Activated CD8-positive, alpha-beta memory T cell treated with anti-CD3 and anti-CD28 coated beads for 36 hours (primary cell): ENCODE results near the gene NEDD1. TPM values are rescaled to one million over a fixed set of nuclear protein-coding genes. Genes with fewer than 3 reads are reported as not detected.

Source experiments
- CTCF ChIA-PET: fragments of 350-600 bp; sonication (Branson Sonifier 250); formaldehyde crosslinking; loops from one replicate; lab custom pipeline; 2021; ENCODE audit warnings: antibody characterized with exemption; lab: Charles Lee
- POLR2A ChIA-PET: fragments of 350-600 bp; sonication (Branson Sonifier 250); formaldehyde crosslinking; loops from one replicate; lab custom pipeline; 2021; ENCODE audit warnings: antibody characterized with exemption; lab: Charles Lee
- total RNA-seq, 2 experiments: library from RNA; stranded (reverse); gene quantifications; one replicate each; pipeline ENCODE4 v1.2.3, GENCODE V29; 2021

Gene NEDD1
- total RNA-seq, 2 experiments from 2014 or later, result 48.1 to 48.2 TPM

DNA sequence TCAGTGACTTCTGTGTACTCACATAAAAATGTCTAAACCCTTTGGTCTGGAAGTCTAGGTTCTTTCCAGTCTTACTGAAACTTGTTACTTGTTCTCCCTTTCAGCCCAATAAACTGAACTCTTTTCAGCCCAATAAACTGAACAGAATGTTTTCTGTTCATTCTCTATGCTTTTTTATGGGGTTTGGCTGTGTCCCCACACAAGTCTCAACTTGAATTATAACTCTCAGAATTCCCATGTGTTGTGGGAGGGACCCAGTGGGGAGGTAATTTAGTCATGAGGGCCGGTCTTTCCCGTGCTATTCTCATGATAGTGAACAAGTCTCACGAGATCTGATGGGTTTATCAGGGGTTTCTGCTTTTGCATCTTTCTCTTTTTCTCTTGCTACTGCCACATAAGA lies 15.0 kb upstream of the NEDD1 start:
- ChIA-PET CTCF (no interaction called here), POLR2A (no interaction called here)

DNA sequence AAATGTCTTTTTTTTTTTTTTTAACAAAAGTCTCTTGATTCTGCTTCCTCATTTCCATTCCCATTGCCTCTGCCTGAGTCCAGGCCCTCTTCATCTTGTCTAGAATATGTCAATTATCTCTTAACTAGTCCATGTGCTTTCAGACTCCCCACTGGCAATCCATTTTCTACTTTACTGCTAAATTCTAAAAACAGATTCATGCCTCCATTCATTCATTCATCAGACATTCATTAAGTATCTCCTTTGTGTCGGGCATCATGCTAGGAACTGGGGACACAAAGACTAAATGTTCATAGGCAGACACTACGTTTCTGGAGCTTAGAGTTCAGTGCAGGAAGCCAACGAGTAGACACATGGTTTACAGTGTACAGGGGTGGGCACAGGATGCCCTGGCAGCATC lies 9.6 kb upstream of the NEDD1 start:
- POLR2A ChIA-PET, result no interaction called here
- CTCF ChIA-PET, result no interaction called here

DNA sequence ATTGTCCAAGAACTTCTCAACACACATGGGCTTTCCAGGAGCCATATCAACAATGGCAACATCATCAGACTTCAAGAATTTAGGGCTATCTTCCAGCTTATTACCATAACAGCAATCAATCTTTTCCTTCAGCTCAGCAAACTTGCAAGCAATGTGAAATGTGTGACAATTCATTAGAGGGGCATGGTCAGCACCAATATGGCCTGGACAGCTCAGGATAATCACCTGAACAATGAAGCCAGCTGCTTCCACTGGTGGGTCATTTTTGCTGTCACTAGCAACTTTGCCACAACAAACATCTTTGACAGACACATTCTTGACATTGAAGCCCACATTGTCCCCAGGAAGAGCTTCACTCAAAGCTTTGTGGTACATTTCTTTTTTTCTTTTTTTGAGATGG lies 5.9 kb upstream of the NEDD1 start:
- CTCF ChIA-PET, result no interaction called here
- POLR2A ChIA-PET, result no interaction called here

DNA sequence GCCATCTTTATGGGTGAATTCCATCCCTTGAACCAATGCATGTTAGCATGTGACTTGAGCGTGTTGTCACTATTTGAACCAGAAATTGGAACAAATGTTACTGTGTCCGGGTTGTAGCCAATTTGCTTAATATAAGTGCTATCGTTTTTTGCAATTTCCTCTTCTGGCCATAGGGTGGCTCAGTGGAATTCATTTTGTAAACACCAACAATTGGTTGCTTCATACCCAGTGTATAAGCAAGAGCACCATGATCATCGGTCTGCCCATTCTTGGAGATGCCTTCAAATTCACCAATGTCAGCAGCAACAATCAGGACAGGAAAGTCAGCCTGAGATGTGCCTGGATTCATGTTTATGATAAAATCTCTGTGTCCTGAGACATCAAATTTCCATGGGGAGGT lies 5.0 kb upstream of the NEDD1 start:
- POLR2A ChIA-PET, result interaction anchor here (0.6 kb wide), 1 partner anchor 1685 kb away, joined by 5 read pairs; no protein-coding TSS in a partner anchor
- CTCF ChIA-PET, result no interaction called here

DNA sequence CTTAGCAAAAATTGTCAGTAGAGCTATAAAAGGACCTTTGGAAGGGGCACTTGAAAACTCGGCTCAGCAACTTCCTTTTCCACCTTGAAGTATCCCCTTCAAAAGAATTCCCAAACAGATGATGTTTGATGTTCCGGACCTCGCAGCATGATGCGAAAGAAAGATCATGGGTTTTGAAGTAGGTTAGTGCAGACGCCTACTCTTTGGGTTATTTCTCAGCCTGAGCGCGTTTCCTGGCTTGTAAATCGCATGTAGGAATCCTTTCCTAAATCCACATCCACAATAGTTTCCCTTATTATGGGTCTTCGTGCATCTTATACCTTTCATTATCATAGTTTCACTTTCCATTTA lies 584 bp upstream of the NEDD1 start:
- CTCF ChIA-PET, result interaction anchor here (0.6 kb wide), 1 partner anchor 23 kb away, joined by 3 read pairs; no protein-coding TSS in a partner anchor
- POLR2A ChIA-PET, result no interaction called here

DNA sequence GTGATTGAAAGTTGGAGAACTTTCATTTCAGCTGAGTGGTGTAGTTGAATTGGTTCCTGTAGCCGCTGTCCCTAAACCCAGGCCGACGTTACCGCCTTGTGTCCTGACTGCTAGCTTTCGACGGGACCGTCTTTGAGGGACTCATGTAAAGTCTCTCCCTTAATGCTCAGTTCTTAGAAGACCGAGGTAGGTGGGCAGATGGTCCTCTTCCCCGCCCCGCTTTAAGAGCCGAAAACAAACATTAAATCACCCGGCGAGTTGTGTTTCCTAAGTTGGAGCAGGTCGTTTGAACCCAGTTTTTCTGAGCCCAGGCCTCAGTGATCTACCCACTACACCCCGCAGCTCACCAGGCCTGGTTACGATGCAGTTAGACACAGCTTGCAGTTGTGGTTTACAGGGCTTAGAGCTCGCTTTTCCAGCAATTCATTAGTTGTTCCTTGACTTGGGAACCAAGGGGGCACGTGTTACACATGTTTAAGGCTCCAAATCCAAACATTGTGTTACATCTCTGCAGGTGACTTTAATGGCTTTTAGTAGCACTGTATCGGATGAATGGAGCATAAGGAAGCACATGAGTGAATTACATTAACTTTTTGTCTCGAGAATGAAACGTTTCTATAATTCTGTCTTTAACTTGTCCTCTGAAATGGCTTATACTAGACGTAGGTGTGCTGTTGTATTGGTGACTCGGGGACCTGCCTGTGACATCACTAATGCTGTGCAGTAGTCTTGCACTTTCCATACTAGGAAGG lies 790 bp downstream of the NEDD1 start:
- CTCF ChIA-PET, result interaction anchor here (0.6 kb wide), 1 partner anchor 1572 kb away, joined by 3 read pairs; no protein-coding TSS in a partner anchor
- POLR2A ChIA-PET, result interaction anchor here (0.9 kb wide), 1 partner anchor 1609 kb away, joined by 3 read pairs; no protein-coding TSS in a partner anchor

DNA sequence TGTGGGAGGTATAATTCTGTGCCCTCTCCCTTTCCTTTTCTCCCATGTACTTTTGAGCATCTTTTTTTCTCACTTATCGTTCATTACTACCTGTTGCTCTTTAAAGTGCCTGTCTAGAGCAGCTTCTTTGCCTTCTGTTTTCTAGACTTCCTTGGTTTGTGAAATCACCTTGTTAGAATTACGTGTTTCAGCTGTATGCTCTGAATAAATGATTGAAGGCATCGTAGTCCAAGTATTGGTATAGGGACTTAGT lies 1.3 kb downstream of the NEDD1 start:
- CTCF ChIA-PET, result no interaction called here
- POLR2A ChIA-PET, result no interaction called here

DNA sequence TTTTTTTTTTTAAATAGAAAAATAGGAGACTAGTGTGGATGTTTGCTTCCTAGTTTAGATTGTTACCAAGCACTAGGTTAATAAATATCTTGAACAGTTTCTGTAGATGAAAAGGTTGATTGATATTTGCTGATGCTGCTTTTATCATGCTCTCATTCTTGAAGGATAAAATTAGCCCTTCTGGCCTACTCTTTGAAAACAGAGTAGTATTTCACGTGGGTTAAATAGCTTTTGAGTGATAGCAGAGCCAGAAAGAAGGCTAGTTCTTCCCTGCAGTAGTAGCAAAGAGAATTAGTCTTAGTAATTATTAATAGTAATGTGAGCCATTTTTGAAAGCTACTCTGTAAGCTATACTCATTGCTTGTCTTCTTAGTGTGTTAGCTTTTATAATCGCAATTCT lies 5.2 kb downstream of the NEDD1 start:
- ChIA-PET POLR2A (no interaction called here), CTCF (no interaction called here)

DNA sequence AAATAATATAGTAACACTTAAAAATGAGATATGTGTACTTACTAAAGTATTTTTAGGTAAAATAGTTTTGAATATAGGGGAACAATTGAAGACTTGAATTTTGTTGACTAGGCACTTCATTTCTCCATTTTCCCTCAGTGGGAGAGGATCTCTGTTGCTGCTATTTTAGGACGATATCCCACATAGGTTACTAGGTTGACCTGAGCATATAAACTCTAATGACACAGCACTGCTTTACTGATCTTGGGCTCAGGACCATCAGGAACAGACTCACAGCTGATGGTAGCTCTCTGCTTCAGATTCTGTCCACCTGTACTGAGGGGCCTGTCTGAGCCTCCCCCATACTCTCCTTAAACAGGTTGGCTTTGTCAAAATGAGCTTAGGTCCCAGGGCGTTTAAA lies 5.9 kb downstream of the NEDD1 start:
- CTCF ChIA-PET, result no interaction called here
- POLR2A ChIA-PET, result no interaction called here

DNA sequence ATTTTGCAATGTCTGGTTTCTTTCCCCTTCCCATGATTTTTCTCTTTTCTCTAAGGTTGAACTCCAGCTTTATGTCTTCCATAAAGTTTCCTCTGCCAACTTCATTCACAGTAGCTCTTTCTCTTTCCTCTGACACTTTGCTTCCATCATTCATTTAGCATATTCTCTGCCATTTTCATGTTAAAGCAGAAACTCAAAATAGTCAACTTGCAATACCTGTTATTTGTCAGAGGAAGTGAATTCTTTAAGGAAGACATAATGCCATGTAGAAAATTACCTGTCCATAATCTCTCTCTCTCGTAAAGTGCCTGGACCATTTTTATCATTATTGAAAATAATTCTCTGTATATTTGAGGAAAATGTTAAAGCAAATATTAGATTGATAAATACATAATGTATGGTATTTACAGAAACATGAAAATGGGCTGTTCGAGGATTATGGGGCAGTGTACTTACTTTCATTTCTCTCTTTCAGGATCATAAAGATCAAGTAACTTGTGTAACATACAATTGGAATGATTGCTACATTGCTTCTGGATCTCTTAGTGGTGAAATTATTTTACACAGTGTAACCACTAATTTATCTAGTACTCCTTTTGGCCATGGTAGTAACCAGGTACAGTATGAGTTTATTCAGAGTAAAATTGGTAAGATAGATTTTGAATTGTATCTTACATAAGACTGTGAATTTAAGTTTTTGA lies 12.6 kb downstream of the NEDD1 start:
- ChIA-PET POLR2A (no interaction called here), CTCF (no interaction called here)

DNA sequence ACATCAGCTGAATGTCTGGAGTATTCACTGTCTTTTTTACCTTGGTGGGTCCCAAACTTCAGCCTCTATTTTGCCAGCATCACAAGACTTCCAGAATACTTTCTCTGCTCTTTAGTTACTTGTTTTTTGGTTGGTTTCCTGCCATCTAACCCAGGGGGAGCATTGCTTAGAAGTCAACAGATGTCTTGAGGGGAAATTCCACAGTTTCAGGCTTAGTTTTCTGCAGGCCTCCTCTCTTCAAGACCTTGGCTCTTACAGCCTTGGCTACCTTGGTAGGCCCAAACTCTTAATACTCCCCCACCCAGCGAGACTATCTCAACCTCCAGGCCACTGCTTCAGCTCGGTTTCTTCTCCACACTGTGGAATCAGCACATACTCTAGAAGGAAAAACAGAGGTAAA lies 41.7 kb downstream of the NEDD1 start:
- POLR2A ChIA-PET, result no interaction called here
- CTCF ChIA-PET, result no interaction called here

DNA sequence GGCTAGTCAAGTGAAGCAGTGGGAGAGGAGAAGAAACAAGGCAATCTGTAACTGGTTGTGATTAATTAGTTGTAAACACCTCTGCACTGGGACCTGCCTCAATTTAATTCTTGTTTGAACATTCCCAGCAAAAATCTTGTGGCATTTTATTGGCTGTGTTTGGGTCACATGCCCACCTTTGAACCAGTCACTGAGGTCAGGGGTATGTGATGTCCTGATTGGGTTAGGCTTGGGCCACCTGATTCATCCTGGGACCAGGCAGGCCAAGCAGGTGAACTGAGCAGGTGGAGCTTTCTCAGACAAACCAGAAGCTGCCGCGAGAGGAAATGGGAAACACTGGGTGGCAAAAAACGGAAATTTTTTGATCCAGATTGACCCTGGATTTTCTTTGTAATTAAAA lies 72.5 kb downstream of the NEDD1 start:
- ChIA-PET POLR2A (no interaction called here), CTCF (no interaction called here)

DNA sequence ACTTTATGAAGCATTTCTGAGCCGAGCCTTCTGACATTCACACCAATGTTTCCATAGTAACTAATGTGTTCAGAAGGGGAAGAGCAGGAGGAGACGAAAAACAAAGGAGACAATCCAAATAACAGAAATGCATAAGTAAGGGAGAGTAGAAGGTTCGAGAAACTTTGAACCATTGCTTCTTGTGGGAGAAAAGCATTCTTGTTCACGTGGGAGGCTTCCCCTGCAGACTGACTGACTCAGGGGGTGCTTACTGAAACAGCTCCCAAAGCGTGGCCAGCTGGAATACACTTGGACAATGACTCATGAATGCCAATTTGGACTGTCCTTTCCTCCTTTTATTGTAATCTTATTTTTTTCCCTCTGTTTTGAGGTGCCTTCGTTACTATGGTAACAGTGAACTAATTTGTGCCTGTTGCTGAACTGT lies 73.9 kb downstream of the NEDD1 start:
- POLR2A ChIA-PET, result no interaction called here
- CTCF ChIA-PET, result no interaction called here

DNA sequence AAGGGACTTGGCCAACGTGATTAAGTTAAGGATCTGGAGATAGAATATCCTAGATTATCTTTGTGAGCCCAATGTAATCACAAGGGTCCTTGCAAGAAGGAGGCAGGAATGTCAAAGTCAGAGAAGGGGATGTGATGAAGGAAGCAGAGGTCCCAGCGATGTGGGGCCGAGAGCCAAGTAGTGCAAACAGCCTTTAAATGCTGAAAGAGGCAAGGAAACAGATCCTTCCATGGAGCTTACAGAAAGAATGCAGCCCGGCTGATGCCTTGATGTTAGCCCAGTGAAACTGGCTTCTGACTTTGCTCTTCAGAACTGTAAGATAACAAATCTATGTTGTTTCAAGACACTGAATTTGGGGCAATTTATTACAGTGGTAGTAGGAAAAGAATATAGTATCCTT lies 74.9 kb downstream of the NEDD1 start:
- POLR2A ChIA-PET, result no interaction called here
- CTCF ChIA-PET, result no interaction called here

DNA sequence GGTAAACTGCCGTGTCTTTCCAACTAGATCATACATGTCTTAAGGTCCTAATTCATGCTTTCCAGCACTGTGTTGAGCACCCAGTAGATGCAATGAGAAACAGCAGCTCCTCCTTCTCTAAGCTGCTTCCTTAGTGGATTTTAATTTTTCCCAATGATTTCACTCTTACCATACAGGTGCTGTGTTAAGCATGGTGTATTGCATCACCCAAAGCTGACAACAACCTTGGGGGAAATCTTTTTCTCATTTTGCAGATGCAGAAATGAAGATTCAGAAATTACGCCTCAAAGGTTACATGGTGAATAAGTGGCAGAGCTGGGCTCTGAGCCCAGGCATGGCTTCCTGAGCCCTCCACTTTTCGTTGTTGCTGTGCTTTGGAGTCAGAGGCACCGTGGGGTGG lies 75.6 kb downstream of the NEDD1 start:
- POLR2A ChIA-PET, result no interaction called here
- CTCF ChIA-PET, result interaction anchor here (0.6 kb wide), 1 partner anchor 141 kb away, joined by 3 read pairs; no protein-coding TSS in a partner anchor

DNA sequence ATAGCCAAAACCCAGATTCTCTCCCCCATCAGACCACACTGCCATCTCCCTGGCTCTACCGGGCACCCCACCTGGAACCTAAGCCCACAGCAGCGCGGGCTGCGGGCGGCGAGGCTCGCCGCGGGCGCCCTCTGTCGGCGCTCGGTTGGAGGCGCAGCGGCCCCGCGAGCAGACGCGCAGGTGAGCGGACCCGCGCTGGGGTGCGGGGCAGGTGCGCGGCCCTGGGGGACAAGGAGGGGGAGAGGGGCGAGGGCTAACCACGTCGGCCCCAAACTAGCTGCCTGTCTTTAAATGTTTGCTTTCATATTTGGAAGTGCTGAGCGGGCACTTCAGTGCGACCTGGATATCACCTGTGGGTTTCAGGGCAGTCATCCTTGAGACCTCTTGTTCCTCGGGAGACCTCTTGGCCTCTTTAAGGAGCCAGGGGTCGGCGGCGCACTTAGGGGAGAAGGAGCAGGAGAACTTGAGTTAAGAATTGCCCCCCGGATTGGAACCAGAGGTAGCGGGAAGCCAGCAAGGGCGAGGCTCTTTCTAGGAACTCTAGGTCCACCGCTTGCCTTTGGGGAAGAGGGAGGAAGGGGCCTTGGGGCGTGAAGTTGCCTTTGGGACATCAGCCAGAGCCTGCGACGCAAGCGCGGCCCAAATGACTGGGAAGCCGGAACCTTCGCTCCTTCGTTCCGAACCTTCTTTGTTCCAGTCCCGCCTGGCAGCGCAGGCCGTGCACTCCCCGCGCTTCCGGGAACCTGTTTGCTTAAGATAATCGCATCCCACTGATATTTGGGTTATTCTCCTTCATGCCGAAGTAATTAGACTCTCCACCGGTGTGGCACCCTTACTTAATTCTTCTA lies 78.7 kb downstream of the NEDD1 start:
- POLR2A ChIA-PET, result no interaction called here
- CTCF ChIA-PET, result interaction anchor here (0.6 to 1.1 kb wide), 4 partner anchors 11 to 1138 kb away, joined by 3 read pairs; no protein-coding TSS in a partner anchor

DNA sequence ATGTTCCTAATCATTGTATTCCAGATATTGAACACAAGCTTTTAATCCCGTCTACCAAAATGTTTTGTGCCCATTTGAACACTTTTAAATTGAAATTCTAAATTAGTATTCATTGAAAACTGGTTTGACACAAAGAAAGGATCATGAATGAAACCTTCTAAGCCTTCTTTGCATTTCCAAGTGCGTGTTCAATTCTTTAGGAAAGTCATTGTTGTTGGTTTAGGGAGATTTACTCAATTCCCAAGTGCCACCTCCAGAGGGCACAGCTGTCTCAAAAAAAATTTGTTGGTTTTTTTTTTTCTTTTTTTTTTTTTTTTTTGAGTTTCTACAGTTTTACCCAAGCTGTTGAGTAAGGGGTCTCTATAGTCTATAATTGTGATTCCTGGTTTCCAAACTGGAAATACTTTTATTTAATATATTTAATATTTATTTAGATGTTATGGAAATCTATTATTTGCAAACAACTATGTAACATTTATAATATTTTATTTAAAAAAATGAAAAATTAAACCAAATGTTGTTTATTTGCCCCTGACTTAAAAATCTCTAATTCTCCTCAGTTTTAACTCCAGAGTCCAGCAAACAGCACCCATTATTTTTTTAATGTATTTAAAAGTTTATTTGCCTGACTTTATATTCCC lies 79.9 kb downstream of the NEDD1 start:
- ChIA-PET POLR2A (no interaction called here), CTCF (interaction anchor here (0.6 kb wide), 3 partner anchors 38 to 120 kb away, joined by 3 to 4 read pairs (median 4); no protein-coding TSS in a partner anchor)

DNA sequence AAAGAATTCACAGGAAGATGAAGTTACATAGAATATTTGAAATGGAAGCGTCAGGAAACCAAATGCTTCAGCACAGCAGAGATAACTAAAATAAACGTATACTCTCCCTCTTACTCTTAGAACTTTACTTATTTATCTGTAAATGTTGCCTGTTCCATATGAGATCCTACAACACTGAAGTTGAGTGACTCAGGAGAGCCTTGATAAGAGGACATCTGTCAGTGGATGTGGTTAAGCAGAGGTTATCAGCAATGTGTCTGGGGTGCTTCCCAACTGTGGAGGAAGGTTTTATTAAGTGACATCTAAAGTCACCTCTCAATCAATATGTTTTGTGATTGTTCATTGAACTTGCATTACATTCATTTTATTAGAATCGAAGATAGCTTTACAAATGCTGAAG lies 81.9 kb downstream of the NEDD1 start:
- CTCF ChIA-PET, result interaction anchor here (1.7 kb wide), 1 partner anchor 319 kb away, joined by 4 read pairs; no protein-coding TSS in a partner anchor
- POLR2A ChIA-PET, result no interaction called here

DNA sequence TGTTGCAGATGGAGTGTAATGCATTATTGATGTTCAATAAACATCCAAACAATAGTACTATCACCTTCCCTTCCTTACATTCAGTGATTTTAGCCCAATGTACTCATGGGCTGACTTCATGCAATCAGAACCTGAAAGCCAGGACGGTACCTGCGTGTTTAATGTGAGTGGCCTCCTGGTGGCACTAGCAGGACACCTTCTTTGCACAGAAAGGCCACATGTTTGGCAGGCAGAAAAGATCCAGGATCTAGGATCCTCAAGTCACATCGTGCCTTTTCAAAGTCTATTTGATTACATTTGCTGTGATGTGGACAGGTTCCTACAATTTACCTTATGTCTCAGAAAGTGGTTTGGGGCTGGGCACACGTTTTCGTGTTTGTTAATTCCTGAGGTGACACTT lies 82.9 kb downstream of the NEDD1 start:
- ChIA-PET CTCF (interaction anchor here (1.7 kb wide), 1 partner anchor 318 kb away, joined by 4 read pairs; no protein-coding TSS in a partner anchor), POLR2A (no interaction called here)

DNA sequence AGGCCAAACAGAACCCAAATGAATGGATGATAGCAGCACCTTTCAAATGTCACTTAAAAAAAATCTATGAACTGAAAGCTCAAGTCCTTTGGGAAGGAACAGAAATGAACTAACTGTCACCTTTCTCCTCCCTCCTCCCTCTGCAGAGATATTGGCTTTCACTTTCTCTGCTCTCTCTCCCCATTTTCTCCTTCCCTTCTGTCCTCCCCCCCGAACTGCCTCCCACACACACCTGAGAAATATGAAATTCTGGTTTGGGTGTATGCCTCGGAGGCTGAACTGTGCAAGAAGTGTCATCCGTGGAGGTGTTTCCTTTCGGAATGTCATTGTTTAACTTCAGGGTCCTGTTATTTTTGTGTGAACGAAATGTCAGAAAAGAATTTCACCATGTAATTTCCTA lies 87.8 kb downstream of the NEDD1 start:
- CTCF ChIA-PET, result no interaction called here
- POLR2A ChIA-PET, result no interaction called here
